GM18907 (cell line): Measurements from ENCODE around the gene ABAT.
A peak's percentile ranks its signal among the peaks of the same experiment; 100 is the strongest.

Experiments
- ATAC-seq: cut with Tn5 transposase; IDR thresholded peaks from one replicate; pipeline ENCODE4 v1.9.1; 2021; ENCODE audit warnings: mild to moderate bottlenecking, moderate library complexity; ENCODE audit not compliant: unreplicated experiment

Gene ABAT

DNA sequence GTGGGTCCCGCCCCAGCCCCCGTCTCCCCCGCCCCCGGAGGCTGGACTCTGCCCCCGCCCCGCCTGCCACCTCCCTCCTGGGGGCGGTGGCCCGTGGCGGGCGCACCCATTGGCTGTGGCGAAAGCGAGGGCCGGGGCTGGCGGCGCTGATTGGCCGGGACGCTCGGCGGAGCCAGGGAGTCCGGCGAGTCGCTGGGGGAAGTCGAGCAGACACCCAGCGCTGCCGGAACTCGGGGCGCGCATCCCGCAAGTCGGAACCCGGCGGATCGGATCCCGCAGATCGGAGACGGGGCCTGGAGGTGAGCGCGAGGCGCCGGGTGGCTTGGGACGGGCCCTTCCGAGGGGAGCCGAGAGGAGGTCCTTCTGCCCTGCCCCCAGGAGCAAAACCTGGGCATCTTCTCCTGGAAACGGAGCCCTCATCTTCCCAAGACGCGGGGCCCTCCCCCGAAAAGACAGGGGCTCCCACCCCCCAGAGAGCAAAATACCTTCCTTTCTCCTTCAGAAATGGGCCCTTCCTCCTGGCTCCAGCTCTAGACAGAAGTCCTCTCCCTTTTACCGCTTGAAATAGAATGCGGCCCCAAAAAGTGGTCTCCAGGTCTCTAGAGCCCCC, at the start of gene ABAT:
Gene ABAT (plus strand): TSS at position 205 of the 610 bp plus-strand sequence. CDS start 61,123 bp downstream, outside the sequence.
- ATAC-seq, result peak; percentile 99

DNA sequence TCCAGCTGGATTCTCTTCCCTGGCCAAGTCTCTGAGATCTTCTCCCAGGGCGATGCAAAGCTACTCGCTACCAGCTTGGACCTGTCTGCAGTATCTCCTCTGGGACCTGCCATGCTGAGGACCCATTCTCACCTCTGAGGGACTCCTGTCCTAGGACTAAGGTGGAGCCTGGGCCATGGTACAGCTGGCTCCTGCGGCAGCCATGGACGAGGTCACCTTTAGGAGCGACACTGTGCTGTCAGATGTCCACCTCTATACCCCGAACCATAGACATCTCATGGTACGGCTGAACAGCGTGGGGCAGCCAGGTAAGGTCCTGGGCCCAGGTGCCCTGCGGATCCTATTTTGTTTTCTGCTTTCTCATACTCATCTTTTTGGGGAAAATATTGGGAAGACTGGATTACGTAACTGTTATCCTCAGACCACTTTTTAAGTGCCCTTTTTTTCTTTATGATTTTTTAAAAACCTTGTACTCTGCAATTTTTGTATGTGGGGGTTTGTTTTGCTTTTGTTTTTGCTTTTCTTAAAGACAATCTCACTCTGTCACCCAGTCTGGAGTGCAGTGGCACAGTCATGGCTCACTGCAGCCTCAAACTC, 48.8 kb upstream of the ABAT start:
- no peak for ATAC-seq

DNA sequence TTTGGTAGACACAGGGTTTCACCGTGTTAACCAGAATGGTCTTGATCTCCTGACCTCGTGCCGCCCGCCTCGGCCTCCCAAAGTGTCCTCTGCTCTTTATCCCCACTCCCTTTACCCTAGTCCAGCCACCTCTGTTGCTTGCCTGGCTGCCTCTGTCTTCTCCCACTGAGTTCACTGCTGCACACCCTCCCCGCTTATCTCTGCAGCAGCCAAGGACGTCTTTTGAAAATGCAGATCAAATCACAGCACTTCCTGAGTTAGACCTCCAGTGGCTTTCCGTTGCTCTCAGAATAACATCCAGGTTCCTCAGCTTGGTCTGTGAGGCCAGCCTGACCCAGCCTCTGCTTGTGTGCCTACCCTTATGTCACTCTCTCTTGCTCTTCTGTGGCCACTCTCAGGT, 47.5 kb upstream of the ABAT start:
- ATAC-seq, result no peak

DNA sequence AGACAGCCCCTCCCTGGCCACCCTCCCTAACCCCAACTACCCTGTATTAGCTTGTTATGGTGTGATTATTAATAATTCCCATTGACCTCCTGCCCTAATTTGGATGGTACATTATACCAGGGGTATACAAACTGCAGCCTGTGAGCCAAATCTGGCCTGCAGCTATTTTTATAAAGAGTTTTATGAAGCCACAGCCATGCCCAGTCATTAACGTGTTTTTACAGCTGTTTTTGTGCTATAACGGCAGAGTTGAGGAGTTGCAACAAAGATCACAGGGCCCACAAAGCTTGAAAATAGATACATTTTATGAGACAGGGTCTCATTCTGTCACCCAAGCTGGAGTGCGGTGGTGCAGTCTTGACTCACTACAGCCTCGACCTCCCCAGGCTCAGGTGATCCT, 47.0 kb upstream of the ABAT start:
- no peak for ATAC-seq

DNA sequence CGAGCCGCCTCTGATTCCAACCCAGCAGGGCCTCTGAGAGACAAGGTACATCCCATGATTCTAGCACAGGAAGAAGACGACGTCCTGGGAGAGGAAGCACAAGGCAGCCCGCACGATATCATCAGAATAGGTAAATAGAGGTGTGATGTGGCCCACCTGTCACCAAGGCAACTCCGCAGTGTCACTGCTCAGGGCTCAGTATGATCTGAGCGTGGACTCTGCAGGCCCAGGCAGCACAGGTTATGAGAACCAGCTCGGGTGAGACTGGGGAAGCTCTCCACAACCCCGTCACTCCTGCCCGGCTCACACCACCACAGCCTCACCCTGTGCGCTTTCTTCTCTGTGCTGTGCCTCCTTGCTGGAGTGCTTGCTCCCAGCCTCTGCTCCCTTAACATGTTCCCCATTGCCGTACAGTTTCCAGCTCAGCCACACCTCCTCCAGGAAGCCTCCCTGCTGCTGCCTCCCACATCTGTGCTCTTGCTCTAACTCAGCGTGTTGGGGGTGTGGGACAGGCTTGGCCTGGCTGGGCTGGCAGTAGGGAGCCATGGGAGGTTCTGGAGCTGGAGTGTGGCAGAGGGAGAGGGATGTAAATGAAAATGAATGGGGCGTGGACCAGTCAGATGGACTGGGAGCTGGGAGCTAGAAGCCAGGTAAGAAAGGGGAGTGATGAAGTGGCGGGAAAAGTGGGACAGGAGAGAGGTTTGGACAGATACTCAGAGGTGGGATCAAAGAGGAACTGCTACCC, 45.3 kb upstream of the ABAT start:
- ATAC-seq, result no peak

DNA sequence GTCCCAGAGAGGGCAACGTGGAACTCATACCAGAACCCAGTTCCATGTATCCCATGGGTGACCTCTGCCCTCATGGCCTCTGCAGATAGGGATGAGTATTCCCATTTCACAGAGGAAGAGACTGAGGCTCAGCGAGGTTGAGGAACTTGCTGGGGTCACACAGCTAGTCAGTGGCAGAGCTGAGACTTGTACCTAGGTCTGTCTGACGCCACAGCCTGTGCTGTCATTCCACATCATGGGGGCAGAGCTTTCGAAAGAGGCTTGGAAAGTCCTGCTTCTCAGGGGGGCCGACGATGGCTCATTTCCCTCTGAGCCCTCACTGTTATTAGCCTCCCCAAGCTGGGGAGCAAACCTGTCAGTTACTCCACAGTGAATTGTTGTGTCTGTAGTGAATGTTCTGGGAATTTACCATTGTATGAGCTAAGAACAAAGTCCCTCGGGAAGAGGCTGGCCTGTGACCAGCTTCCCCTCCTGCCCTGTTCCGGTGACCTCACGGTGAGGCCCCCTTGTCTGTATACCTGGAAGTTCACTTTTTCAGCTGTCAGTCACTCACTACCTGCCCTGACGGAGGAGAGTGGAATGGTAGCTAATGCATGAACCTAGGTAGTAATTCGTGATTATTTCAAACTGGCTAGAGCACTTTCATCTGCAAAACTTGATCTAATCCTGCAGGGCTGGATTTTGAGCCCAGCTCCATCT, 44.0 kb upstream of the ABAT start:
- ATAC-seq, result no peak

DNA sequence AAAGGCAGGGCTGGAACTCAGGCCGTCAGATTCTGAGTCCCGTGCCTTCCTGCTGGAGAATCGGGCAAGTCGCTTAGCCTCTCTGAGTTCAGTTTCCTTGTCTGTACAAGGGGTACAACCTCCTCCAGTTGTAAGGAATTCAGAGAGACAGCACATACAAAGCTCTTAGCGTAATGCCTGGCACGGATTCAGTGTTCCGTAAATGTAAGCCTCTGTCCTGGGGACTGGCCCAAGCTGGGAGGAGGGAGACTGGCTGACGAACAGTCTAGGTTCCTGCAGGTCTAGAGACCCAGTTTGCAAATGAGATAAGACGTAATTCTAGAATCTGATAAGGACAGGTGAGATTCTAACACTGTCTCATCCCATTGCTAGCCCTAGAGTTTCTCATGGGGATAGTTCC, 43.0 kb upstream of the ABAT start:
- no peak for ATAC-seq

DNA sequence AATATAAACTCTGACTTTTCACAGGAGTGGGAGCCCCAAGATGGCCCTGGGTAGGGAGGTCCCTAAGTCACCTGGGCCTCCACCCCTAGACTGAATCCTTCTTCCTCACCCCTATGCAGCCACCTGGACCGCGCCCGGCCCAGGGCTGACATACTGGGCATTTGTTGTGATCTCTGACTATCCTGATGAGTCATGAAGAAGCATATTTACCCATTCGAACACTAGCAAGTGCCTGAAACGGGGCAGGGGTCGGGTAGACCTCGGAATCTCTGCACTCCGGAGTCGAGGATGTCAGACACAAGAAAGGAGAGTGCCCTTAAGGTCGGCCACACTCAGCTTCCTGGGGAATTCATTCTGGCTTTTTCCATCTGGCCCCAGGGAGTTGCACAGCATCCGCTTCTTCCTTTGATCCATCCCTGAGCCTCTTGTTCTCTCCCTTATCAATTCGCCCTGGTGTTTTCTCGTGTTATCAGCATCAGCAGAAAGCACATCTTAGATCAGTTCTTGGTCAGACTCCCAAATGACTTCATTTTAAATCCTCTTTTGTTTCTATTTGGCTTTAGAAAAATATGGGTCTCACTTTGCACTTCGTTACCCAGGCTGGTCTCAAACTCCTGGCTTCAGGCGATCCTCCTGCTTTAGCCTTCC, 42.5 kb upstream of the ABAT start:
- no peak for ATAC-seq

DNA sequence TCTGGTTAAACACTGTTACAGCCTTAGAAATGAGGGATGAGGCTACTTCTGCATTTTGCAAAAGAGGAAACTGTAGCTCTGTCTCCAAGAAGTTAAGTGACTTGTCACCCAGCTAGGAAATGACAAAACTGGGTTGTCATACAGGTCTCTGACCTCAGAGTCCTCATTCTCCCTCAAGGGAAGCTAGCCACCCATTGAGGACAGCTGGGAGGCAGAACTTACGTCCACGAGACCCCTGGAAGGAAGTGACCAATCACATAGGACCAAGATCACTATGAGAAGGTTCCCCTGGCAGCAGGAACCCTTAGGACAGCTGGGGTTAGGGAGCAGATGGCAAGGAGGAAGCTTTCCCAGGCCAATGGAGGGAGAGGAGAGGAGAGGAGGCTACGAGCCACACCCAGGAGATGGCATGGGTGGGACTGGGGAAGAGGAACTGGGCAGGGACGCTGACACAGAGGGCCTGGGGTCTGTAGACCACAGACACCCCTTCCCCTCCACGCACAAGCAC, 41.7 kb upstream of the ABAT start:
- no peak for ATAC-seq

DNA sequence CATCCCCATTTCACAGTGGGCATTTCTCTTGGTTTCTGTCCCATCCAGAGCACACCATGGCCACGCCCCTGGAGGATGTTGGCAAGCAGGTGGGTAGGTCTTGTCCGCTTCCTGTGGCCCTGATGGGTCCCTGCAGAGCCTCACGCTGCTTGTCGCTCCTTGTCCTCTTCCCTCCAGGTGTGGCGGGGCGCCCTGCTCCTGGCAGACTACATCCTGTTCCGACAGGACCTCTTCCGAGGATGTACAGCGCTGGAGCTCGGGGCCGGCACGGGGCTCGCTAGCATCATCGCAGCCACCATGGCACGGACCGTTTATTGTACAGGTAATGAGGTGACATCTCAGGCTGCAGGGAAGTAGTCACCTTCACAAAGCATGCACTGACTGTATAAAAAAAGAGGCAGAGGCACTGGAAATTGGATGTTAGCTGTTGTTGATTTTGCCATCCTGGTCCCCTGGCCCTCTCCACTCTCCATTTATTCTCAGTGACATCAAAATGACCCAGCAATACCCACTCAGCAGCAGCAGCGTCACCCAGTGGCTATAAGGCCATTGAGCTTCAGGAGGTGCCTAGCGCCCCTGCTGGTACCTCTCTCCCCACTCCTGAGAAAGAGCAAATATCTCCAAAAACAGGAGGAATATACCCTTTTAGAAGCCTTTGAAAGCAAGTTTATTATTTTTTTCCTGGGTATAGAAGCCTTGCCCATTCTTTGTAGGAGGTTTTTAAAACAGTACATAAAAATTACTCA, 39.3 kb upstream of the ABAT start:
- no peak for ATAC-seq

DNA sequence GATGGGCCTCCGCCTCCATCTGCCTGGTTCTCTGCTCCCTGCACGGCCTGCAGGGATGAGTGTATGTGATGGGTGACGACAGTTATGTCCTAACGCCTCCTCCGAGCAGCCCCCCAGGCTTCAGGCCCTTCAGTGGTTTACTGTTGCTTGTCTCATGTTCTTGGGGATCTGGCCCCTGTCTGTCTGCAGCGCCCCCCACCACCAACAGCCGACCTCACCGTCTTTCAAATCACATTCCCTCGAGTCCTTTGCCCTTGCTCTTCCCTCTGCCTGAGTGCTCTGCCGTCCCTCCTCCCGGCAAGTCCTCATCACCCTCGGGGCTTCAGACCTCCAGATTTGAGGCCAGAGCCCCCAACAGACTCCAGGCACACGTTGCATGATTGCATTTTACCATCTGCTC, 34.7 kb upstream of the ABAT start:
- ATAC-seq, result no peak

DNA sequence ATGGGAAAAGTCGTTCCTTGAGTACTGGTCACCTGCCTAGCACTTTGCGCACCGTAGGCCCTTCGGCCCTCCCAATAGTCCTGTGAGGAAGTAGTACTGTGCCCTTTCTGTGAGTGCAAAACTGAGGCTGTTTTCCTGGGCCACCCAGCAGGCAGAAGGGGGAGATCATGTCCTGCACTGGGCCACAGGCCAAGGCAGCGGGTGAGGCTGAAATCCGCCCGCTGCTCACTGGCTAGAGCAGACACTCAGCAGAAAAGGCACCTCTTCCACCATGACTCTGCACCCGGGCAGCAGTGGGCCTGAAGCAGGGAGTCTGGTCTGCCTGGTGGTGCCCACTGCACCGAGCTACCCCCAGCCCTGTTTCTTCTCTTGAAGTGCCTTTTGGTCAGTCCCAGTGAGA, 32.7 kb upstream of the ABAT start:
- no peak for ATAC-seq

DNA sequence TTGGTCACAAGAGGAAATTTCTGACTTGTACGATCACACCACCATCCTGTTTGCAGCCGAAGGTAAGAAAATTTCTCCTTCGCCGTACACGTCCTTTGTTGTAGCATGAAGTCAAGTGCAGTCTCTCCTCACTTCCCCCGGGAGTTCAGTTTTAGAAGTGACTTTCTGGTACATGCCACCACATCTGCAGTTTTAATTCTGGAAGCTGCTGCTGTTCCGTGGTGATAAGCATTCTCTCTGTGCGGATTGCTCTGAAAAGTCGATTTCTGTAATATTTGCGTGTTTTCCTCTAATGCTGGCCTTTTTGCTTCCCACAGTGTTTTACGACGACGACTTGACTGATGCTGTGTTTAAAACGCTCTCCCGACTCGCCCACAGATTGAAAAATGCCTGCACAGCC, 32.3 kb upstream of the ABAT start:
- no peak for ATAC-seq

DNA sequence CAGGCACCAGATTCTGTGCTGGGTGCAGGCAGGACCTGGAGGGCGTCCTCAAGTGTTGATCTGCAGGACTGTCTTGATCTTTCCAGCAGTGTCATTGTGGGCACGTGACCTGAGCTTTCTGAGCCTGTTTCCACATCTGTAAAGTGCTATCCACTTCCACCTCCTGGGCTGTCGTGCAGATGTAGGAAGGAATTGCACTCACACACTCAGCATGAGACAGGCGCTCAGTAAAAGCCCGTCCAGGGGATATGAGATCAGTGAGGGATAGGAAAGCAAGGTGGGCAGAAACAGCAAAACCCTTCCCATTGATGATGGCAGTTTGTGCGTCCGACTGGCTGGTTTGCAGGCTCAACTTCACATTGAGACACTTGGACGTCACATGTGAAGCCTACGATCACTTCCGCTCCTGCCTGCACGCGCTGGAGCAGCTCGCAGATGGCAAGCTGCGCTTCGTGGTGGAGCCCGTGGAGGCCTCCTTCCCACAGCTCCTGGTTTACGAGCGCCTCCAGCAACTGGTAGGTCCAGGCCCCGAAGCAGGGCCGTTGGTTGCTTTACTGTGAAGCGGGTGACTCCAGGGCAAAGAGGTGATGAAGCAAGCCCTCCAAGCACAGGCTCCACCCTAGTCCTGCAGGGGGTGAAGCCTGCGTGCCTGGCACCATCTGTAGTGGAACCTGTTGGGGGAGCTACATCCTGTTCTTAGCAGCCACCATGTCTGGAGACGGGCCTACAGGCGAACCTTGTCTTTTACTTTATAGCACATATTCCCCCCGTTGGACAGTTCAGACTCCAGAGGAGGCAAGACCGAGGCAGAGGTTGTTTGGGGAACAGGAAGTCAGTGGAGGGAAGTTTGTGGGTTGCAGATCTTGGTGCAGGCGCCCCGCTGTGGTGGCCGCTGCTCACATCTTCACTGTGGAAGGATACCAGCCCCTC, 29.9 kb upstream of the ABAT start:
- ATAC-seq, result no peak

DNA sequence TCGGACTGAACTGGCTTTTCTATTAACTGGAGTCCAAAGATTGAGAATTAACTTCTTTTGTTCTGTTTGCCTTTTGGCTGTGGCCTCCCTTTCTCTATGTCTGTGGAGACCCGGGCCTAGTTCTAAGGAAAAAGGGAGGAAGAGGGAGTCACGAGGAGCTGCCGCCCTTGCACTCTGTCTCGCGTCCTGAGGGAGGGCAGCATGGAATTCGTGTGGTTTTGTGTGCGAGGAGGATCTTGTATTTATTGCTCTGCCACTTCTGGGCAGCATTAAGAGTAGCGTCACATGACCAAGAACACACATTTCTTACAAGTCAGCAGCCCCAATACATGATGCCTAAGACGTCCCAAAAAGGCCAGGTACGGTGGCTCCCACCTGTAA, 29.3 kb upstream of the ABAT start:
- ATAC-seq, result no peak

DNA sequence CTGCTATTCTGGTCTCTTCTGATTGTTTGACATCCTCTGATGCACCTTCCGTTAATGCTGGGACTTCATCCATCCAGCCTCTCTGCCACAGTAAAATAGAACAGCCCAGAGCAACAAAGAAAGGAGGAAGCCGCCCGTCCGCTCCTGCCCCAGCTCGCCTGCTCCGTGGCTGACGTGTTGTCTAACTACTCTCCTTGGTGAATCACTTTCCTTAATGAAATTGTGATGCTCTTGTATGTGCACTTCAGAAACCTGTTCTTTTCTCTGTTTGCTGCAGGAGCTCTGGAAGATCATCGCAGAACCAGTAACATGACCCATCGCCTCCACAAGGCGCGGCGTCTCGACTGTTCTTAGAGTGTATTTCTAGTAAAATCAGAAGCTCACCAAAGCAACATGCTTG, 28.6 kb upstream of the ABAT start:
- ATAC-seq, result no peak

DNA sequence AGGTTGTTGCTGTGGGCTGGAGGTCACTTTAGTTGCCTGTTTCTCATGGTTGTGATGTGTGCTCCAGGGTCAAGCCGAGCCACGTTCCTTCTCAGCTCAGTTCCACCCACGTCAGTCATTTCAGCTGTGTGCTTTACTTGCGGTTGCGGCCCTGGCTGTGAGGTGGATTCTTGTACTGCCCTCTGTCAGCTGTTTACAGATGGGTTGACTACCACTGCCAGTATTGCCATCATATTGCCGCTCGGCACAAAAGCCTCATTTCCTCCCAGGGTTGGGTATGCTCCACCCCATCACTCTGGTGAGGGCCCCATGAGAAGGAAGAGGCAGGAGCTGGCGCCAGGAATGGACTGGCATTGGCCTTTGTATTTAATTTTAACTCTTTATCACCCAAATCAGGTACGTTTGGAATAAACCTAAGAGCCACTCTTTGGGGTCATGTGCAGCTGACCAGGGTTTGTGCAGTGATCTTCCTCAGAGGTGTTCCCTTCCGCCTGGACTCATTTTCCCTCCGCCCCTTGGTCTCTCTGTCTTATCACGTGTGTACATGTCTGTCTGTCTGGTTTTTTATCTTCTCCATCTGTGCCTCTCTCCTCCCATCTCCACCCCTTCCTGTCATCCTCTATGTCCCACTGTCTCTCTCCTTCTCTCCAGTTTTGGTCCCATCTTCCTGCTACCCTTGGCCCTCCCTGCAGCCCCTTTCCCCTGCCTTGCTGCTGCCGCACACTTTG, 27.9 kb upstream of the ABAT start:
- no peak for ATAC-seq

DNA sequence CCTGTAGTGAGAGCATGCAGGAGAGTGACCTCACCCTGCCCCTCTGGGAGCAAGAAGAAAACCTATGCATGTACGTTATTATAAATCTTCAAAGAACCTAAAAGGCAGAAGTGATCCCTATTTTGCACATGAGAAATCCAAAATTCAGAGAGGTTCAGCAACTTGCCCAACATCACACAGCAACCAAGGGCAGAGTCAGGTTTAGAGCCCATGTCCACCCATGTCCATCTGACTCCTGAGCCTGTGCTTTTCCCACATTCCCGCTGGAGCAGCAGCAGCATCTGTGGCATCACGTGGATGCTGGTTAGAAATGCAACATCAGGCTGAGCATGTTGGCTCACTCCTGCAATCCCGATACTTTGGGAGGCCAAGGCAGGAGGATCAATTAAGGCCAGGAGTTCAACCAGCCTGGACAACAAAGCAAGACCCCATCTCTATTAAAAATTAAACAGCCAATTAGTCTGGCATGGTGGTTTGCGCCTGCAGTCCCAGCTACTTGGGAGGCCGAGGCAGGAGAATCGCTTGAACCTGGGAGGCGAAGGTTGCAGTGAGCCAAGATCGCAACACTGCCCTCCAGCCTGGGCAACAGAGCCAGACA, 26.6 kb upstream of the ABAT start:
- ATAC-seq, result no peak
